Stimulated activated CD8-positive, alpha-beta memory T cell treated with anti-CD3 and anti-CD28 coated beads, Interleukin-7, amount 100 ng/mL, for 4 hours (primary cell): Measurements from ENCODE around the gene CPNE8.
"Not testable (repeated sequence)": the region's sequence is repeated elsewhere in the genome, so short reads cannot be mapped to it uniquely, and the experiment has no call there.

Experiments used
- DNase-seq, 2 donors: peaks; one replicate each; pipeline ENCODE4 v3.0.0-alpha.2; 2020; ENCODE audit warnings: low read depth in 2 of 2

CPNE8 gene

GRCh38 chr12:38825006-38825405 lies 80.4 kb downstream of the CPNE8 start:
- DNase-seq: no peak

- DNase-seq: no peak
Observed at GRCh38 chr12:38823738-38824137, 81.7 kb downstream of the CPNE8 start.

- DNase-seq: no peak
Observed at GRCh38 chr12:38823314-38823713, 82.1 kb downstream of the CPNE8 start.

GRCh38 chr12:38817942-38818341 lies 87.4 kb downstream of the CPNE8 start:
- DNase-seq: no peak

GRCh38 chr12:38813923-38814322 lies 91.5 kb downstream of the CPNE8 start:
- DNase-seq: no peak

GRCh38 chr12:38811814-38812356 lies 93.5 kb downstream of the CPNE8 start:
- no peak for DNase-seq

- no peak for DNase-seq
Observed at GRCh38 chr12:38809832-38810231, 95.6 kb downstream of the CPNE8 start.

- no peak for DNase-seq
Observed at GRCh38 chr12:38788106-38788505, 117.3 kb downstream of the CPNE8 start.

- no peak for DNase-seq
Observed at GRCh38 chr12:38785381-38785780, 120.0 kb downstream of the CPNE8 start.

- no peak for DNase-seq
Observed at GRCh38 chr12:38783304-38783703, 122.1 kb downstream of the CPNE8 start.

- DNase-seq: no peak
Observed at GRCh38 chr12:38782359-38782758, 123.0 kb downstream of the CPNE8 start.

GRCh38 chr12:38776647-38777046 lies 128.7 kb downstream of the CPNE8 start:
- DNase-seq: no peak

- DNase-seq: no peak
Observed at GRCh38 chr12:38775457-38775856, 129.9 kb downstream of the CPNE8 start.

- no peak for DNase-seq
Observed at GRCh38 chr12:38772437-38772836, 133.0 kb downstream of the CPNE8 start.

- DNase-seq: no peak
Observed at GRCh38 chr12:38771871-38772270, 133.5 kb downstream of the CPNE8 start.

GRCh38 chr12:38761636-38762342 lies 143.6 kb downstream of the CPNE8 start:
- DNase-seq: no peak

GRCh38 chr12:38761111-38761510 lies 144.3 kb downstream of the CPNE8 start:
- DNase-seq: no peak

GRCh38 chr12:38759621-38760020 lies 145.8 kb downstream of the CPNE8 start:
- no peak for DNase-seq

GRCh38 chr12:38746744-38747143 lies 158.6 kb downstream of the CPNE8 start:
- no peak for DNase-seq

- DNase-seq: no peak
Observed at GRCh38 chr12:38745601-38746000, 159.8 kb downstream of the CPNE8 start.

GRCh38 chr12:38744041-38744440 lies 161.3 kb downstream of the CPNE8 start:
- no peak for DNase-seq

GRCh38 chr12:38742496-38742895 lies 162.9 kb downstream of the CPNE8 start:
- DNase-seq: not testable (repeated sequence)

GRCh38 chr12:38736821-38737220 lies 168.6 kb downstream of the CPNE8 start:
- DNase-seq: no peak

- no peak for DNase-seq
Observed at GRCh38 chr12:38732761-38733160, 172.6 kb downstream of the CPNE8 start.
